Measurements from ENCODE around the gene FSTL5. TPM values are rescaled to one million over a fixed set of nuclear protein-coding genes. Genes with fewer than 3 reads are reported as not detected.

FSTL5 gene
- total and polyA plus RNA-seq, 2 experiments from 2014 or later: 0.06 to 0.49 TPM

DNA sequence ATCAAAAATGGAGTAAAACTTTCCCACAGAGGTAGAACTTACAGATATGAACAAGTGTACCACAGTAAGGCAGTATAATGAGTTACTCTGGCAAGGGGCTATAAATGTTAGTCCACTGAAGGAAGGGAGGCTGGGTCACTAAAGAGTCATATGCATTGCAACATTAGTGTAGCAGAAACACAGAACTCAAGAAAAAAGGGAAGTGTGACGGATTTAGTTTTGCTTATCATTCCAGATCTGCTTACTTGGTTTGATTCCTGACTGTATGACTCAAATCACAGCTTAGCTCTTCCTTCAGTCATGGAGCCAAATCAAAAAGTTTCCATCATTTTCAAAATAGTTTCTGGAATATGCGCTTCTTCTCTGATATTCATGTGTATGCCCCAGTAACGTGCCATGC is 148.7 kb downstream of the FSTL5 start:
- no peak overlapping the region; the same call in 1 of the 2 replicates for H2AFZ ChIP-seq
- Mint-ChIP-seq H3K27ac (no peak overlapping the region), H3K9me3 (no peaks in the 10 kb centered on the region), H3K36me3 (ENCODE audit: low read depth) (no peaks in the 10 kb centered on the region), H3K4me3 (no peak overlapping the region), H3K27me3 (ENCODE audit: insufficient read depth, low read depth, poor library complexity) (no peaks in the 10 kb centered on the region), H3K4me1 (peaks cover 8% of the 10 kb centered on the region; the same call in 2 of the 3 replicates)
- H3K4me2 ChIP-seq: no peak overlapping the region
- H3F3A ChIP-seq (replicated peaks; ENCODE audit: low read depth): no peaks in the 10 kb centered on the region
- TF ChIP-seq CREB1 (CRISPR knock-in tag; IDR thresholded peaks at IDR 0.05; ENCODE audit: low read depth): no peak
- no peak for TF ChIP-seq EZH2 (IDR thresholded peaks at IDR 0.05; ENCODE audit: low read depth, unreplicated experiment)
- TF ChIP-seq POLR2AphosphoS5 (IDR thresholded peaks at IDR 0.05; ENCODE audit: low read depth): no peak
- TF ChIP-seq, protein P1, sequence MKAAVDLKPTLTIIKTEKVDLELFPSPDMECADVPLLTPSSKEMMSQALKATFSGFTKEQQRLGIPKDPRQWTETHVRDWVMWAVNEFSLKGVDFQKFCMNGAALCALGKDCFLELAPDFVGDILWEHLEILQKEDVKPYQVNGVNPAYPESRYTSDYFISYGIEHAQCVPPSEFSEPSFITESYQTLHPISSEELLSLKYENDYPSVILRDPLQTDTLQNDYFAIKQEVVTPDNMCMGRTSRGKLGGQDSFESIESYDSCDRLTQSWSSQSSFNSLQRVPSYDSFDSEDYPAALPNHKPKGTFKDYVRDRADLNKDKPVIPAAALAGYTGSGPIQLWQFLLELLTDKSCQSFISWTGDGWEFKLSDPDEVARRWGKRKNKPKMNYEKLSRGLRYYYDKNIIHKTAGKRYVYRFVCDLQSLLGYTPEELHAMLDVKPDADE (IDR thresholded peaks at IDR 0.05): no peak
- TF ChIP-seq, protein P2, sequence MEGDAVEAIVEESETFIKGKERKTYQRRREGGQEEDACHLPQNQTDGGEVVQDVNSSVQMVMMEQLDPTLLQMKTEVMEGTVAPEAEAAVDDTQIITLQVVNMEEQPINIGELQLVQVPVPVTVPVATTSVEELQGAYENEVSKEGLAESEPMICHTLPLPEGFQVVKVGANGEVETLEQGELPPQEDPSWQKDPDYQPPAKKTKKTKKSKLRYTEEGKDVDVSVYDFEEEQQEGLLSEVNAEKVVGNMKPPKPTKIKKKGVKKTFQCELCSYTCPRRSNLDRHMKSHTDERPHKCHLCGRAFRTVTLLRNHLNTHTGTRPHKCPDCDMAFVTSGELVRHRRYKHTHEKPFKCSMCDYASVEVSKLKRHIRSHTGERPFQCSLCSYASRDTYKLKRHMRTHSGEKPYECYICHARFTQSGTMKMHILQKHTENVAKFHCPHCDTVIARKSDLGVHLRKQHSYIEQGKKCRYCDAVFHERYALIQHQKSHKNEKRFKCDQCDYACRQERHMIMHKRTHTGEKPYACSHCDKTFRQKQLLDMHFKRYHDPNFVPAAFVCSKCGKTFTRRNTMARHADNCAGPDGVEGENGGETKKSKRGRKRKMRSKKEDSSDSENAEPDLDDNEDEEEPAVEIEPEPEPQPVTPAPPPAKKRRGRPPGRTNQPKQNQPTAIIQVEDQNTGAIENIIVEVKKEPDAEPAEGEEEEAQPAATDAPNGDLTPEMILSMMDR (conservative IDR thresholded peaks at IDR 0.05; ENCODE audit: low read depth in 2 of 2): no peak
- TF ChIP-seq ZNF331 (CRISPR knock-in tag; IDR thresholded peaks at IDR 0.05; ENCODE audit: low read depth): no peak
- no peak for TF ChIP-seq ZNF114 (CRISPR knock-in tag; IDR thresholded peaks at IDR 0.05)
- no peak for TF ChIP-seq NANOG (IDR thresholded peaks at IDR 0.05; ENCODE audit: borderline replicate concordance)
- TF ChIP-seq EZH2phosphoT487 (IDR thresholded peaks at IDR 0.05; ENCODE audit: unreplicated experiment): no peak
- TF ChIP-seq, protein P3, sequence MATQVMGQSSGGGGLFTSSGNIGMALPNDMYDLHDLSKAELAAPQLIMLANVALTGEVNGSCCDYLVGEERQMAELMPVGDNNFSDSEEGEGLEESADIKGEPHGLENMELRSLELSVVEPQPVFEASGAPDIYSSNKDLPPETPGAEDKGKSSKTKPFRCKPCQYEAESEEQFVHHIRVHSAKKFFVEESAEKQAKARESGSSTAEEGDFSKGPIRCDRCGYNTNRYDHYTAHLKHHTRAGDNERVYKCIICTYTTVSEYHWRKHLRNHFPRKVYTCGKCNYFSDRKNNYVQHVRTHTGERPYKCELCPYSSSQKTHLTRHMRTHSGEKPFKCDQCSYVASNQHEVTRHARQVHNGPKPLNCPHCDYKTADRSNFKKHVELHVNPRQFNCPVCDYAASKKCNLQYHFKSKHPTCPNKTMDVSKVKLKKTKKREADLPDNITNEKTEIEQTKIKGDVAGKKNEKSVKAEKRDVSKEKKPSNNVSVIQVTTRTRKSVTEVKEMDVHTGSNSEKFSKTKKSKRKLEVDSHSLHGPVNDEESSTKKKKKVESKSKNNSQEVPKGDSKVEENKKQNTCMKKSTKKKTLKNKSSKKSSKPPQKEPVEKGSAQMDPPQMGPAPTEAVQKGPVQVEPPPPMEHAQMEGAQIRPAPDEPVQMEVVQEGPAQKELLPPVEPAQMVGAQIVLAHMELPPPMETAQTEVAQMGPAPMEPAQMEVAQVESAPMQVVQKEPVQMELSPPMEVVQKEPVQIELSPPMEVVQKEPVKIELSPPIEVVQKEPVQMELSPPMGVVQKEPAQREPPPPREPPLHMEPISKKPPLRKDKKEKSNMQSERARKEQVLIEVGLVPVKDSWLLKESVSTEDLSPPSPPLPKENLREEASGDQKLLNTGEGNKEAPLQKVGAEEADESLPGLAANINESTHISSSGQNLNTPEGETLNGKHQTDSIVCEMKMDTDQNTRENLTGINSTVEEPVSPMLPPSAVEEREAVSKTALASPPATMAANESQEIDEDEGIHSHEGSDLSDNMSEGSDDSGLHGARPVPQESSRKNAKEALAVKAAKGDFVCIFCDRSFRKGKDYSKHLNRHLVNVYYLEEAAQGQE (IDR thresholded peaks at IDR 0.05; ENCODE audit: unreplicated experiment): no peak
- no peak for TF ChIP-seq JUNB (IDR thresholded peaks at IDR 0.05; ENCODE audit: unreplicated experiment)
- TF ChIP-seq, protein P4, sequence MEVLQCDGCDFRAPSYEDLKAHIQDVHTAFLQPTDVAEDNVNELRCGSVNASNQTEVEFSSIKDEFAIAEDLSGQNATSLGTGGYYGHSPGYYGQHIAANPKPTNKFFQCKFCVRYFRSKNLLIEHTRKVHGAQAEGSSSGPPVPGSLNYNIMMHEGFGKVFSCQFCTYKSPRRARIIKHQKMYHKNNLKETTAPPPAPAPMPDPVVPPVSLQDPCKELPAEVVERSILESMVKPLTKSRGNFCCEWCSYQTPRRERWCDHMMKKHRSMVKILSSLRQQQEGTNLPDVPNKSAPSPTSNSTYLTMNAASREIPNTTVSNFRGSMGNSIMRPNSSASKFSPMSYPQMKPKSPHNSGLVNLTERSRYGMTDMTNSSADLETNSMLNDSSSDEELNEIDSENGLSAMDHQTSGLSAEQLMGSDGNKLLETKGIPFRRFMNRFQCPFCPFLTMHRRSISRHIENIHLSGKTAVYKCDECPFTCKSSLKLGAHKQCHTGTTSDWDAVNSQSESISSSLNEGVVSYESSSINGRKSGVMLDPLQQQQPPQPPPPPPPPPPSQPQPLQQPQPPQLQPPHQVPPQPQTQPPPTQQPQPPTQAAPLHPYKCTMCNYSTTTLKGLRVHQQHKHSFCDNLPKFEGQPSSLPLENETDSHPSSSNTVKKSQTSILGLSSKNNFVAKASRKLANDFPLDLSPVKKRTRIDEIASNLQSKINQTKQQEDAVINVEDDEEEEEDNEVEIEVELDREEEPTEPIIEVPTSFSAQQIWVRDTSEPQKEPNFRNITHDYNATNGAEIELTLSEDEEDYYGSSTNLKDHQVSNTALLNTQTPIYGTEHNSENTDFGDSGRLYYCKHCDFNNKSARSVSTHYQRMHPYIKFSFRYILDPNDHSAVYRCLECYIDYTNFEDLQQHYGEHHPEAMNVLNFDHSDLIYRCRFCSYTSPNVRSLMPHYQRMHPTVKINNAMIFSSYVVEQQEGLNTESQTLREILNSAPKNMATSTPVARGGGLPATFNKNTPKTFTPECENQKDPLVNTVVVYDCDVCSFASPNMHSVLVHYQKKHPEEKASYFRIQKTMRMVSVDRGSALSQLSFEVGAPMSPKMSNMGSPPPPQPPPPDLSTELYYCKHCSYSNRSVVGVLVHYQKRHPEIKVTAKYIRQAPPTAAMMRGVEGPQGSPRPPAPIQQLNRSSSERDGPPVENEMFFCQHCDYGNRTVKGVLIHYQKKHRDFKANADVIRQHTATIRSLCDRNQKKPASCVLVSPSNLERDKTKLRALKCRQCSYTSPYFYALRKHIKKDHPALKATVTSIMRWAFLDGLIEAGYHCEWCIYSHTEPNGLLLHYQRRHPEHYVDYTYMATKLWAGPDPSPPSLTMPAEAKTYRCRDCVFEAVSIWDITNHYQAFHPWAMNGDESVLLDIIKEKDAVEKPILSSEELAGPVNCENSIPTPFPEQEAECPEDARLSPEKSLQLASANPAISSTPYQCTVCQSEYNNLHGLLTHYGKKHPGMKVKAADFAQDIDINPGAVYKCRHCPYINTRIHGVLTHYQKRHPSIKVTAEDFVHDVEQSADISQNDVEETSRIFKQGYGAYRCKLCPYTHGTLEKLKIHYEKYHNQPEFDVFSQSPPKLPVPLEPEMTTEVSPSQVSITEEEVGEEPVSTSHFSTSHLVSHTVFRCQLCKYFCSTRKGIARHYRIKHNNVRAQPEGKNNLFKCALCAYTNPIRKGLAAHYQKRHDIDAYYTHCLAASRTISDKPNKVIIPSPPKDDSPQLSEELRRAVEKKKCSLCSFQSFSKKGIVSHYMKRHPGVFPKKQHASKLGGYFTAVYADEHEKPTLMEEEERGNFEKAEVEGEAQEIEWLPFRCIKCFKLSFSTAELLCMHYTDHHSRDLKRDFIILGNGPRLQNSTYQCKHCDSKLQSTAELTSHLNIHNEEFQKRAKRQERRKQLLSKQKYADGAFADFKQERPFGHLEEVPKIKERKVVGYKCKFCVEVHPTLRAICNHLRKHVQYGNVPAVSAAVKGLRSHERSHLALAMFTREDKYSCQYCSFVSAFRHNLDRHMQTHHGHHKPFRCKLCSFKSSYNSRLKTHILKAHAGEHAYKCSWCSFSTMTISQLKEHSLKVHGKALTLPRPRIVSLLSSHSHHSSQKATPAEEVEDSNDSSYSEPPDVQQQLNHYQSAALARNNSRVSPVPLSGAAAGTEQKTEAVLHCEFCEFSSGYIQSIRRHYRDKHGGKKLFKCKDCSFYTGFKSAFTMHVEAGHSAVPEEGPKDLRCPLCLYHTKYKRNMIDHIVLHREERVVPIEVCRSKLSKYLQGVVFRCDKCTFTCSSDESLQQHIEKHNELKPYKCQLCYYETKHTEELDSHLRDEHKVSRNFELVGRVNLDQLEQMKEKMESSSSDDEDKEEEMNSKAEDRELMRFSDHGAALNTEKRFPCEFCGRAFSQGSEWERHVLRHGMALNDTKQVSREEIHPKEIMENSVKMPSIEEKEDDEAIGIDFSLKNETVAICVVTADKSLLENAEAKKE (CRISPR knock-in tag; IDR thresholded peaks at IDR 0.05): no peak
- no peak for TF ChIP-seq STAT1 (IDR thresholded peaks at IDR 0.05; ENCODE audit: unreplicated experiment)
- ATAC-seq: no peak
- no peak for DNase-seq (ENCODE audit: low spot score)
- H3K27me3 ChIP-seq (ENCODE audit: insufficient read depth): no peaks in the 10 kb centered on the region
- H4K20me1 ChIP-seq (replicated peaks; ENCODE audit: insufficient read depth): no peaks in the 10 kb centered on the region
- H3K36me3 ChIP-seq (ENCODE audit: insufficient read depth): no peaks in the 10 kb centered on the region
- H3K9me2 ChIP-seq (ENCODE audit: insufficient read depth): no peaks in the 10 kb centered on the region
- no peak overlapping the region for H3K4me3 ChIP-seq
- H3K27ac ChIP-seq (ENCODE audit: low read depth): no peak overlapping the region
- no peaks in the 10 kb centered on the region for H3K4me1 ChIP-seq (ENCODE audit: insufficient read depth)
- no peaks in the 10 kb centered on the region for H3K79me2 ChIP-seq (replicated peaks; ENCODE audit: insufficient read depth)
